OCI-LY3 (cell line): Measurements from ENCODE around the gene TPCN1.

Experiments
- H2AFZ ChIP-seq: fragments of 200-600, 300-600 bp; shearing (Covaris generic); 2 replicates; pipeline ENCODE4 v1.6.0; 2014; ENCODE audit warnings: antibody characterized with exemption, low read depth, low read length
- H3K27ac ChIP-seq: fragments of 200-600, 300-600 bp; sonication (generic); 2 replicates; pipeline ENCODE4 v1.5.1; 2014; ENCODE audit warnings: mild to moderate bottlenecking, low read length, moderate library complexity, mixed read lengths
- H3K27me3 ChIP-seq: fragments of 200-600, 300-600 bp; sonication (generic); 2 replicates; pipeline ENCODE4 v1.6.1; 2014; ENCODE audit warnings: low read depth, low read length, mixed read lengths
- H3K36me3 ChIP-seq: fragments of 200-600, 300-600 bp; sonication (generic); replicated peaks from 2 replicates; pipeline ENCODE3; 2014; ENCODE audit warnings: low read depth, low read length, mixed read lengths
- H3K4me1 ChIP-seq: fragments of 300-600, 200-600 bp; sonication (generic); 2 replicates; pipeline ENCODE4 v1.6.1; 2014; ENCODE audit warnings: low read length, mixed read lengths
- H3K4me2 ChIP-seq: fragments of 200-600, 300-600 bp; sonication (generic); 2 replicates; pipeline ENCODE4 v1.6.1; 2014; ENCODE audit warnings: low read length, mixed read lengths
- H3K4me3 ChIP-seq: fragments of 300-600, 200-600 bp; sonication (generic); 2 replicates; pipeline ENCODE4 v1.5.1; 2014; ENCODE audit warnings: antibody characterized with exemption, mild to moderate bottlenecking, low read length, moderate library complexity
- H3K79me2 ChIP-seq: fragments of 300-600, 200-600 bp; shearing (Covaris generic); 2 replicates; pipeline ENCODE4 v1.6.1; 2014; ENCODE audit warnings: mild to moderate bottlenecking, low read length, mixed read lengths
- H3K9ac ChIP-seq: fragments of 300-600, 200-600 bp; shearing (Covaris generic); 2 replicates; pipeline ENCODE4 v1.6.0; 2014; ENCODE audit warnings: mild to moderate bottlenecking, low read length, moderate library complexity
- H3K9me3 ChIP-seq: fragments of 200-600, 300-600 bp; shearing (Covaris generic); 2 replicates; pipeline ENCODE4 v1.6.1; 2014; ENCODE audit warnings: low read length, mixed read lengths; ENCODE audit not compliant: insufficient read depth
- H4K20me1 ChIP-seq: fragments of 200-600, 300-600 bp; sonication (generic); 2 replicates; pipeline ENCODE4 v1.6.1; 2016; ENCODE audit warnings: low read length, mixed read lengths; ENCODE audit not compliant: insufficient read depth
- CTCF ChIP-seq: fragments of 200-600, 300-600 bp; sonication (generic); IDR thresholded peaks from 2 replicates; pipeline ENCODE4 v1.5.1; 2014; ENCODE audit warnings: antibody characterized with exemption, low read length, low read depth
- EZH2phosphoT487 ChIP-seq: fragments of 200-600 bp; shearing (Covaris generic); IDR thresholded peaks from 2 replicates; pipeline ENCODE4 v1.6.1; 2018; ENCODE audit warnings: antibody characterized with exemption, mixed run types, low read depth

Gene TPCN1

DNA sequence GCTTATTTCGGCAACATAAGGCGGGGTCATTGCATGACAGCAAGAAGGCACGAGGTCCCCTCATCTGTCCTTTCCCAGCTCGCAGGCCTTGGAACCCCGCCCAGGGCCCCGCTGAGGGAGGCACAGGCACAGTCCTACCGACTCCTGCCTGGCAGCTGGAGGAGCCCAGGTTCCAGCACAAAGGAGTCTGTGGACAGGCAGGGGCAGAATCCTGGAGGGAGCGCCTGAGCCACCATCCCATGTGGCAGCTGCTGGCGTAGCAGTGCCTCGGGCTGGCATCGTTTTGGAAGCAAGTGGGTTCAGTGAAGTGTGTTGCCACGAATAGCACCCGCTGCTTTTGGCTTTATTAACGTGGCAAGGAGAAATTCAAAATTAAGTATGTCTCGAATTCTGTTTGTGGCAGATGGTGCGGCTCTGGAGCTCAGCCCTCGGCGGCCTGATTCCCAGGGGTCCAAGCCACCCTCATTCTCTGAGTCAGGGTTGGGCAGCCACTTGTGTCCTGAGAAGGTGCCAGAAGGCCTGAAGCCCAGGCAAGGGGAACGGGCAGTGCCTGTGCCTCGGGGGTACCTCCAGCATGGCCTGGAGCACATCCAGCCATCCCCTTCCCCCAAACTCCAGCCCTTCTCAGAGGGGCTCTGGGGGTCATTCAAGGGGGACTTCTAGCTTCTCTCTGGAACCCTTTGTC, 77.7 kb downstream of the TPCN1 start:
- Histone ChIP-seq H3K36me3 (peaks cover 13% of the 10 kb centered on the region), H3K4me2 (no peak overlapping the region), H3K4me1 (no peaks in the 10 kb centered on the region), H3K27me3 (no peaks in the 10 kb centered on the region), H3K9me3 (no peaks in the 10 kb centered on the region), H3K9ac (no peak overlapping the region), H3K4me3 (no peak overlapping the region), H4K20me1 (no peaks in the 10 kb centered on the region), H3K27ac (no peak overlapping the region), H2AFZ (no peak overlapping the region), H3K79me2 (no peaks in the 10 kb centered on the region)
- TF ChIP-seq CTCF: no peak
- no peak for TF ChIP-seq EZH2phosphoT487

DNA sequence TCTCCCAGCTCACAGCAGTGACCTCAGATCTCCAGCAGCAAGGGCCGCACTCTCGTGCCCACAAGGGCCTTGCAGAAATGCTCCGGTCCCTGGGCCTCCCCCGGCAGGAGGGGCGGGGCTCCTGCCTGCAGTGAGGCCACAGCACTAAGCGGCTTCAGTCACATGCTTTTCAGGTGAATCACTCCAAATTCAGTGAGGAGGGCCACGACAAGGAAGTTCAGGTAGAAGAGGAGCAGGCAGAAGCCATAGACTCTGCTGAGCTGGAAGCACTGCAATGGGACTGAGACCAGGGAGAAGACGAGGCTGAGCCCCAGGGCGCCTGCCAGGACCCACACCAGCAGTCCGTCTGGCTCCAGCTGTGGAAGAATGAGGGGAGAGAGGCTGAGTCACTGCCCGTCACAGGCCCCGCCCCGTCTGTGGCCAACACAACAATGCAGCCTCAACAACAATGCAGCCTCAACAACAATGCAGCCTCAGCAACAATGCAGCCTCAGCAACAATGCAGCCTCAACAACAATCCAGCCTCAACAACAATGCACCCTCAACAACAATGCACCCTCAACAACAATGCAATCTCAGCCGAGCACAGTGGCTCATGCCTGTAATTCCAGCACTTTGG, 78.5 kb downstream of the TPCN1 start:
- H3K4me1 ChIP-seq: no peaks in the 10 kb centered on the region
- peaks cover 13% of the 10 kb centered on the region for H3K36me3 ChIP-seq
- H3K9ac ChIP-seq: no peak overlapping the region
- no peaks in the 10 kb centered on the region for H3K79me2 ChIP-seq
- H4K20me1 ChIP-seq: no peaks in the 10 kb centered on the region
- no peaks in the 10 kb centered on the region for H3K27me3 ChIP-seq
- H2AFZ ChIP-seq: no peak overlapping the region
- no peak for TF ChIP-seq EZH2phosphoT487
- no peak for TF ChIP-seq CTCF
- H3K4me3 ChIP-seq: no peak overlapping the region
- no peaks in the 10 kb centered on the region for H3K9me3 ChIP-seq
- no peak overlapping the region for H3K4me2 ChIP-seq
- no peak overlapping the region for H3K27ac ChIP-seq

- no peaks in the 10 kb centered on the region for H3K27me3 ChIP-seq
- no peaks in the 10 kb centered on the region for H3K9me3 ChIP-seq
- H3K4me2 ChIP-seq: no peak overlapping the region
- H3K27ac ChIP-seq: no peak overlapping the region
- H3K36me3 ChIP-seq: peaks cover 7% of the 10 kb centered on the region
- H4K20me1 ChIP-seq: no peaks in the 10 kb centered on the region
- H3K79me2 ChIP-seq: no peaks in the 10 kb centered on the region
- TF ChIP-seq EZH2phosphoT487 (no peak), CTCF (no peak)
- H3K4me3 ChIP-seq: no peak overlapping the region
- H2AFZ ChIP-seq: no peak overlapping the region
- H3K9ac ChIP-seq: no peak overlapping the region
- no peaks in the 10 kb centered on the region for H3K4me1 ChIP-seq
These were observed 80.5 kb downstream of the TPCN1 start for GRCh38 chr12:113301811-113302210.

GRCh38 chr12:113302466-113302865, 81.2 kb downstream of the TPCN1 start:
- no peak overlapping the region for H3K9ac ChIP-seq
- no peaks in the 10 kb centered on the region for H3K4me1 ChIP-seq
- H3K4me2 ChIP-seq: no peak overlapping the region
- no peak for TF ChIP-seq CTCF
- no peak for TF ChIP-seq EZH2phosphoT487
- no peaks in the 10 kb centered on the region for H3K79me2 ChIP-seq
- H3K27me3 ChIP-seq: no peaks in the 10 kb centered on the region
- no peaks in the 10 kb centered on the region for H4K20me1 ChIP-seq
- H3K27ac ChIP-seq: no peak overlapping the region
- H3K4me3 ChIP-seq: no peak overlapping the region
- no peaks in the 10 kb centered on the region for H3K9me3 ChIP-seq
- peaks cover 2% of the 10 kb centered on the region for H3K36me3 ChIP-seq
- H2AFZ ChIP-seq: no peak overlapping the region
